RWPE2 (cell line): ENCODE results near the gene SCEL.

ENCODE experiments used
- ATAC-seq: fragments of 200-7000 bp; cut with Tn5 transposase; 3 replicates; pipeline ENCODE4 v1.9.1; 2021; ENCODE audit warnings: low read depth
- DNase-seq: peaks from one replicate; pipeline ENCODE4 v3.0.0-alpha.2; 2020; ENCODE audit warnings: low spot score
- H3K27ac ChIP-seq: fragments of 450-650 bp; 2 replicates; pipeline ENCODE4 v1.5.1; 2017; ENCODE audit warnings: mild to moderate bottlenecking; ENCODE audit not compliant: poor library complexity, severe bottlenecking
- H3K27me3 ChIP-seq: fragments of 250-450 bp; sonication (Bioruptor Pico); 2 replicates; pipeline ENCODE4 v1.5.1; 2021; ENCODE audit warnings: mild to moderate bottlenecking, moderate library complexity; ENCODE audit not compliant: insufficient read depth, poor library complexity, severe bottlenecking
- H3K36me3 ChIP-seq: fragments of 250-450 bp; sonication (Bioruptor Pico); 2 replicates; pipeline ENCODE4 v1.5.1; 2020; ENCODE audit warnings: low read depth, mild to moderate bottlenecking, moderate library complexity
- H3K4me1 ChIP-seq: fragments of 250-450 bp; sonication (Bioruptor Pico); 2 replicates; pipeline ENCODE4 v1.5.1; 2021; ENCODE audit warnings: mild to moderate bottlenecking, moderate library complexity; ENCODE audit not compliant: insufficient read depth, poor library complexity, severe bottlenecking
- H3K4me3 ChIP-seq: fragments of 250-450 bp; sonication (Bioruptor Pico); 2 replicates; pipeline ENCODE4 v1.5.1; 2021; ENCODE audit warnings: mild to moderate bottlenecking, moderate library complexity; ENCODE audit not compliant: severe bottlenecking
- H3K9me3 ChIP-seq: fragments of 250-450 bp; sonication (Bioruptor Pico); 2 replicates; pipeline ENCODE4 v1.5.1; 2021; ENCODE audit warnings: mild to moderate bottlenecking, moderate library complexity; ENCODE audit not compliant: severe bottlenecking
- TF ChIP-seq, protein P1 (sequence below): fragments of 450-650 bp; IDR thresholded peaks from one replicate; pipeline ENCODE4 v1.5.1; 2017; ENCODE audit warnings: mild to moderate bottlenecking, moderate library complexity; ENCODE audit not compliant: poor library complexity, severe bottlenecking

The SCEL gene

DNA sequence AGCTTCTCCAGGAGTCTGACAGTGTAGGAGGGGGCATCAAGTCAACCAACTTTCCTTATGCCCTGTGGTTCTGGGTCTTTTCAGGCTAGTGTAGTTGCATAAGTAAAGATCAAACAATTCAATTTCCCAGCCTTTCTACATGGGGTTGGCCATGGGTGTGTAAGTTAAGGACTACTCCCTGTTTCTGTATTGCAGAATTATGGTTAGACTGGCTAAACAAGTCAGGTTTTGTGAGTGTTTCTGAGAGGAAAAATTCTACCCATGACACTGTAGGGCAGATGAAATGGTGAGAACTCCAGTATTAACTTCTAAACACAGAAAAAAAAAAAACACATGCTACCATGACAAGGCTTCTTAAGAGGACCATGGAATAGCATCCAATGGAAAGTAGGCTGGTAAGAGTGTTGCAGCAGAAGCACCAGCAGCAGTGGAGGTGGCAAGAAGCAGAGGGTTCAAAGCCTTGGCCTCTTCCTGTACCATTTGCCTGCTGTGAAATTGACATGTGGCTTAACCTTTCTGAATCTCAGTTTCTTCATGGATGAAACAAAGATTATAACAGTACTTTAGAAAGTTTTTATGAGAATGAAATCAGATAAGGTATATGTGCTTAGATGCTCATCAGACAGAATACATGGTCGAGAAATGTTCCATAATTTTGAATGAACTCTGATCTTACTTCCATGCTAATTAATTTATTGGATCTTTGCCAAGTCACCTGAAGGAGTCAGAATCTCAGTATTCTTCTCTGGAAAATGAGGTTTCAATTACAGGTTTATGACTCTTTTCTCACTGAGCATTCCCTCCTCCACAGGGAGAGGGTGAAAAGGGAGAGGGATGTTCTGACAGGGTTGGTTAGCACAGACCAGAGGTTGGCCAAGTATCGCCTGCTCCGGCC lies 11.4 kb upstream of the SCEL start:
- no peaks in the 10 kb centered on the region for H3K9me3 ChIP-seq
- H3K27me3 ChIP-seq, result no peaks in the 10 kb centered on the region
- H3K4me1 ChIP-seq, result peaks cover 34% of the 10 kb centered on the region
- no peaks in the 10 kb centered on the region for H3K36me3 ChIP-seq
- H3K27ac ChIP-seq, result peak overlapping the region; percentile 97
- ATAC-seq (no peak), DNase-seq (no peak)
- H3K4me3 ChIP-seq, result no peak overlapping the region
- TF ChIP-seq, protein P1, sequence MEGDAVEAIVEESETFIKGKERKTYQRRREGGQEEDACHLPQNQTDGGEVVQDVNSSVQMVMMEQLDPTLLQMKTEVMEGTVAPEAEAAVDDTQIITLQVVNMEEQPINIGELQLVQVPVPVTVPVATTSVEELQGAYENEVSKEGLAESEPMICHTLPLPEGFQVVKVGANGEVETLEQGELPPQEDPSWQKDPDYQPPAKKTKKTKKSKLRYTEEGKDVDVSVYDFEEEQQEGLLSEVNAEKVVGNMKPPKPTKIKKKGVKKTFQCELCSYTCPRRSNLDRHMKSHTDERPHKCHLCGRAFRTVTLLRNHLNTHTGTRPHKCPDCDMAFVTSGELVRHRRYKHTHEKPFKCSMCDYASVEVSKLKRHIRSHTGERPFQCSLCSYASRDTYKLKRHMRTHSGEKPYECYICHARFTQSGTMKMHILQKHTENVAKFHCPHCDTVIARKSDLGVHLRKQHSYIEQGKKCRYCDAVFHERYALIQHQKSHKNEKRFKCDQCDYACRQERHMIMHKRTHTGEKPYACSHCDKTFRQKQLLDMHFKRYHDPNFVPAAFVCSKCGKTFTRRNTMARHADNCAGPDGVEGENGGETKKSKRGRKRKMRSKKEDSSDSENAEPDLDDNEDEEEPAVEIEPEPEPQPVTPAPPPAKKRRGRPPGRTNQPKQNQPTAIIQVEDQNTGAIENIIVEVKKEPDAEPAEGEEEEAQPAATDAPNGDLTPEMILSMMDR, result no peak

DNA sequence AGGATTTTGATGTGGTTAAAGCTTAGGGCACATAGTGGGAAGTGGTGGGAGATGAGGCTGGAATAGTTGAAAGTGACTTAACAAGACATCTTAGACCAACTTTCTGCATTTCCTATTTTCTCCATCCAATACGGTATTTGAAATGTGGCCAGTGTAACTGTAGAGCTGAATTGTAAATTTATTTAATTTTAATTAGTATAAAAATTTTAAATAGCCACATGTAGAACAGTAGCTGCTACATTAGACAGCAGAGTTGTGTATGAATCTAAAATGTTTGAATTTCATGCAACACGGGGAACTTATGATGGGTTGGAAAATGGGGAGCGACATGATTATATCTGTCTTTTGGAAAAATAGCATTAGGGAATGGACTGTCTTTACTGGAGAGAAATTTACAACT lies 7.1 kb upstream of the SCEL start:
- TF ChIP-seq, protein P1, result no peak
- no peaks in the 10 kb centered on the region for H3K36me3 ChIP-seq
- H3K9me3 ChIP-seq, result no peaks in the 10 kb centered on the region
- no peak for DNase-seq
- no peak overlapping the region for H3K4me3 ChIP-seq
- ATAC-seq, result no peak
- H3K27ac ChIP-seq, result no peak overlapping the region
- H3K27me3 ChIP-seq, result no peaks in the 10 kb centered on the region
- H3K4me1 ChIP-seq, result no peaks in the 10 kb centered on the region

DNA sequence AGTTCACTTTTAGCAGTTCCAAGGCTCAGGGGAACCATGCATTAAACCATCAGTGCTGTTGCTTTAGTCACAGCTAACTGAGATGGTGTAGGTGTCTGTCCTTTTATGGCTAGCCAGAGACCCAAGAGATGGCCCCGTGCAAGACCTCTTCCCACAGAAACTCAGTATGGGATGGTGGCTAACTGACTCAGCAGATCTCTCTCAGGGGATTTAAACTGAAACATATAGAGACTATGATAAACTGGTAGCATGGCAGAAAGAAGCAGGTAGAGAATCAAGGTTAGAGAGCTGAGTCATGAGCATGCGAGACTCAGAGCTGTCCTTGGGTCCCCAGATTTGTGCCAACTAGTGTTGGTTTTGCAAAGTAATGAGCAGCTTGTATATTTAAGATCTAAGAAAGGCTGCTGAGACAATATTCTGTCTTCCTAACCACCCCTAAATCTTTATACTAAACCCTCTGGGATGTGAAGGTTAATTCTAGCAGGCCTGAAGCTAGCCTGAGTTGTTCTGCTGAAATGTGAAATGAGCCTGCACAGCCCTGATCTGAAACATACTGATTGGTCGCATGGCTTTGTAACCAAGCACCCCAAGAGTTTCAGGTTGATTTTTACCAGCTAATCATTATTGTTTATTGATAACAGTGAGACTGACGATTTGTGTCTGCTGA lies 6.5 kb upstream of the SCEL start:
- H3K27ac ChIP-seq, result no peak overlapping the region
- DNase-seq, result no peak
- TF ChIP-seq, protein P1, result no peak
- H3K4me1 ChIP-seq, result peaks cover 5% of the 10 kb centered on the region
- no peak overlapping the region for H3K4me3 ChIP-seq
- H3K9me3 ChIP-seq, result no peaks in the 10 kb centered on the region
- no peaks in the 10 kb centered on the region for H3K36me3 ChIP-seq
- H3K27me3 ChIP-seq, result no peaks in the 10 kb centered on the region
- ATAC-seq, result no peak

DNA sequence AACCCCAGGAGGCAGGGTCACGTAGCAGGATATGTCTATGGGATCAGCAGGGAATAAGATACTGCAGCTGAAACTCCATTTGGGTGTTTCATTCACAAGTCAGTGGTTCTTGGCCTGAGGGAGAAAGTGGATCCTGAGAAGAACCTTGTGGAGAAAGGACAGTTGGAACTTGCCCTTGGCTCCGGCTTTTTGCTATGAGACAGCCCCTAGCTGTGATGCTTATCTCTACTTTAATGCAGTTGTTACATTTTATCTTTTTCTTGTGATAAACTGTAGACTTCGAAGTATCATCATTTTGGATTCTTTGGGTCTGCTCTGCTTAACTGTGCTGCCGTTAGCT lies 6.0 kb upstream of the SCEL start:
- DNase-seq (no peak), ATAC-seq (no peak)
- H3K27me3 ChIP-seq, result no peaks in the 10 kb centered on the region
- TF ChIP-seq, protein P1, result no peak
- H3K36me3 ChIP-seq, result no peaks in the 10 kb centered on the region
- H3K4me1 ChIP-seq, result peaks cover 10% of the 10 kb centered on the region
- H3K27ac ChIP-seq, result no peak overlapping the region
- no peaks in the 10 kb centered on the region for H3K9me3 ChIP-seq
- no peak overlapping the region for H3K4me3 ChIP-seq

DNA sequence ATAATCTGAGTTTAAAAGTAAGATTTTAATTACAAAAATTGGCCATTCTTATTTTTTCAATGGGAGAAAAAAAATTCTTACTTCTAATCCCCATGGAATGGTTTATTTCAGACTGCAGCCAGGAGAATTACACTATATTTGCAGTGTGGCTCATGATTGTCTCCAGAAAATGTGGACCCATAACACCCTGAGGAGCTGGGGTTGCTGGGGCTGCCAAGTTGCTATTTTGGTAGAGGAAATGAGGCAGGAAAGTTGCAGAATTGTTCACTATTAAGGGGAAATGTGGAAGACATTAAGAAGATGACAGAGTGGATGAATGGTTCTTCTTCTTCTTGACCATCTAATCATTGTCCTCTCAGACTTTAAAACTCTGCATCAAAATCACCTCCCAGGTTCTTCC lies 4.6 kb upstream of the SCEL start:
- TF ChIP-seq, protein P1, result no peak
- no peak for ATAC-seq

More for the DNA sequence above, 4.6 kb upstream of the SCEL start:
- Histone ChIP-seq H3K27ac (no peak overlapping the region), H3K4me1 (peaks cover 23% of the 10 kb centered on the region), H3K36me3 (no peaks in the 10 kb centered on the region), H3K27me3 (no peaks in the 10 kb centered on the region), H3K9me3 (no peaks in the 10 kb centered on the region), H3K4me3 (no peak overlapping the region)
- no peak for DNase-seq
